ENCODE results near the gene PHLDA3. TPM values are rescaled to one million over a fixed set of nuclear protein-coding genes. Genes with fewer than 3 reads are reported as not detected.

Gene PHLDA3
- total RNA-seq, 1 donor from 2014 or later = 9.2 TPM

DNA sequence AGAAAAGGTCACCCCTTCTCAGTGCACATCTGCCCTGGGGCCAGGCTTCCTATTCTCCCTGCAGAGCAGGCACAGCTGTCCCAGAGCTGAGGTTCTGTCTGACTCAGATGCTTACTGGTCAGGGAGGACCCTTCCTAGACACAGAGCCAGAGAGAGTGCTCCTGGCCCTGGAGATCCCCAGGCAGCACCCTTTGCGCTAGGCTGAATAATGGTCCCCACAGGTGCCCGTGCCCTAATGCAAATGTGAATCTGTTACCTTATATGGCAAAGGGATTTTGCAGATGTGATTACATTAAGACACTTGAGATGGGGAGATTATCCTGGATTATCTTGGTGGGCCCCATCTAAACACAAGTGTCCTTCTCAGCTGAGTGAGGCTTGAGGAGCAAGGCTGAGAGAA lies 44.8 kb downstream of the PHLDA3 start:
- H3K4me1 Mint-ChIP-seq (ENCODE audit: low read depth) = peaks cover 3% of the 10 kb centered on the region
- H3K9me3 Mint-ChIP-seq = no peaks in the 10 kb centered on the region
- intact Hi-C loops (cut with micrococcal nuclease) = no loop called here
- DNase-seq (ENCODE audit: low spot score) = no peak
- no peak overlapping the region for H3K4me3 Mint-ChIP-seq (ENCODE audit: low read depth)
- peaks cover 4% of the 10 kb centered on the region for H3K27me3 Mint-ChIP-seq (ENCODE audit: low read depth)
- no peaks in the 10 kb centered on the region for H3K36me3 Mint-ChIP-seq (ENCODE audit: low read depth)
- H3K27ac Mint-ChIP-seq = no peak overlapping the region

DNA sequence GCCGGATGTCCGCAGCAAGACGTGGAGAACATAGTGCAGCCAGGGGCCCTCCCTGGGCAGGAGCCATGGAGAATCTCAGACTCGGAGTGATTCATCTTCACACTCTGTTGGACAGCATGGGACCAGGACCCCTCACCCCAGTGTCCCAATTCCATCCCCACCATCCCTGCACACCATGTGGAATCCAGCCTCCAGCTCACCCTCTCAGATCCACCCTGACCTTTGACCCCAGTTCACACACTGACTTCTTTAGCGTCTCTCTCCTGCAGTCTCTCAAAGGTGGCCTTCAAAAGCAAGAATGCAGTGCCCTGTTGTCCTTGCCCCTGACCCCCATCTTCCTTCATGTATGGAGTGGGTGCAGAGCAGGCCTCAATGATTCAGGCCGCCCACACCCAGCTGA lies 45.3 kb downstream of the PHLDA3 start:
- H3K4me3 Mint-ChIP-seq (ENCODE audit: low read depth) = no peak overlapping the region
- H3K27ac Mint-ChIP-seq = no peak overlapping the region
- peaks cover 3% of the 10 kb centered on the region for H3K4me1 Mint-ChIP-seq (ENCODE audit: low read depth)
- DNase-seq (ENCODE audit: low spot score) = no peak
- no peaks in the 10 kb centered on the region for H3K36me3 Mint-ChIP-seq (ENCODE audit: low read depth)
- H3K27me3 Mint-ChIP-seq (ENCODE audit: low read depth) = peaks cover 4% of the 10 kb centered on the region
- intact Hi-C loops (cut with micrococcal nuclease) = no loop called here
- no peaks in the 10 kb centered on the region for H3K9me3 Mint-ChIP-seq

DNA sequence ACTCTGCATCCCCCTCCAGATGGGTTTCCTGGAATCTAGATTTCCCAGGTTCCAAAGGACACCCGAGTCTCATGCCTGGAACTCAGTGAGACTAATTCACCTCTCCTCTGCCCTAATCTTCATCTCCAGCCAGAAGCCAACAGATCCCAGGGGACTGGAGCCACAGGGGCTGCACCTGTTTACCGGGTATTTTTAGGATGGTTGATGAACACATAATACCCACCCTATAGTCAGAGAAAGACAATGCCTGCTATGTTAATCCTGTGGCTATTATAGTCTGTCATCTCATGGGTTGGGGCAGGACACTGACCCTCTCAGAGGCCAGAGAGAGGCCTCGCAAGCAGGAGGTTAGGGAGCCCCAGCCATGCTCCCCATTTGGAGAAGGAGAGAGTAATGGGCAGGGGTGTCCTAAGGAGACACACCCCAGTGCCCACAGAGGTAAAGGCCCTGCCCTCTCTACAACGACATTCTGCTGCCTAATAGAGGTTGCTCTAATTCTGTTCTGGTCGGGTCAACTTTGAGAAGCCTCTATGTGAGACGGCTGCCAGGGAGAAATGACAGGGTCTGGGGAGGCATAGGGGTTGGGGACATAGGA lies 46.5 kb downstream of the PHLDA3 start:
- Mint-ChIP-seq H3K27ac (no peak overlapping the region), H3K4me1 (ENCODE audit: low read depth) (peaks cover 3% of the 10 kb centered on the region), H3K27me3 (ENCODE audit: low read depth) (peaks cover 2% of the 10 kb centered on the region), H3K9me3 (no peaks in the 10 kb centered on the region), H3K4me3 (ENCODE audit: low read depth) (no peak overlapping the region), H3K36me3 (ENCODE audit: low read depth) (no peaks in the 10 kb centered on the region)
- DNase-seq (ENCODE audit: low spot score) = no peak
- intact Hi-C loops (cut with micrococcal nuclease) = no loop called here

DNA sequence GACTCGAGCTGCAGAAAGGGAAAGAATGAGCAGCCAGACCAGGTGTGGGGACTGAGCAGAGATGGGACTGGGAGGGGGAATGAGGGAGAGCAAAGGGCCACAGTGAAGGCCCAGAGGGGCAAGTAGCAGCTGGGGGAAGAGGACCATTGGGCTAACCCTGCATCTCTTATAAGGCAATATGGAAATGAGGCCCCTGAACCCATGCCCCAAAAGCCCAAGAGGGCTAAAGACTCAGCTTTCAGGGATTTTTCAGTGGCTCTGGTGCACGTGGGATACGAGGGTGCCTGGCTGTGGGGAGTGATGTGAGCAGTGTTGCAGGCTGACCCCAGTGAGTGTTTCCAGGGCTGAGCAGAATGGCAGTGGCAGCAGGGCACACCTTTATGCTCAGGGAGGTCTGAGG lies 47.0 kb downstream of the PHLDA3 start:
- intact Hi-C loops (cut with micrococcal nuclease) = no loop called here
- Mint-ChIP-seq H3K27ac (no peak overlapping the region), H3K4me3 (ENCODE audit: low read depth) (no peak overlapping the region), H3K36me3 (ENCODE audit: low read depth) (no peaks in the 10 kb centered on the region), H3K27me3 (ENCODE audit: low read depth) (peaks cover 2% of the 10 kb centered on the region), H3K9me3 (no peaks in the 10 kb centered on the region), H3K4me1 (ENCODE audit: low read depth) (peaks cover 3% of the 10 kb centered on the region)
- DNase-seq (ENCODE audit: low spot score) = no peak

DNA sequence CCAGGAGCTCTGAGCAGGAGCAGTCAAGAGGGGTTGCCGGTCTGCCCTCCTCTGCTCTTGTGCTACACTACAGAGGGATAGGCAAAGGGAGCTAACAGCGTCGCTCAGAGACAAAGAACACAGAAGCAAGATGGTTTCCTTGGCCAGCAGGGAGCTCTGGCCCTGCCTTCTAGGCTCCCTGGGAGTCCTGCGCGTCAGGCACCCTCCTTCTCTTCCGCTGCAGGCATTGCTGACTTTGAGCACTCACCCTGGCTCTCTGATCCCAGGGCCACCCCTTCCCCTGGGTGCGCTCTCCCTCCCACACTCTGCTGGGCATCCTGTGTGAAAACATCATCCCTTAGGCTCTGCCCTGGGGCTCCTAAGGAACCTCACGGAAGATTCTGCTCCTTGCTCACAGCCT lies 47.9 kb downstream of the PHLDA3 start:
- intact Hi-C loops (cut with micrococcal nuclease) = no loop called here
- H3K36me3 Mint-ChIP-seq (ENCODE audit: low read depth) = no peaks in the 10 kb centered on the region
- H3K27me3 Mint-ChIP-seq (ENCODE audit: low read depth) = peaks cover 1% of the 10 kb centered on the region
- H3K4me3 Mint-ChIP-seq (ENCODE audit: low read depth) = no peak overlapping the region
- no peaks in the 10 kb centered on the region for H3K9me3 Mint-ChIP-seq
- no peaks in the 10 kb centered on the region for H3K4me1 Mint-ChIP-seq (ENCODE audit: low read depth)
- no peak for DNase-seq (ENCODE audit: low spot score)
- no peak overlapping the region for H3K27ac Mint-ChIP-seq

DNA sequence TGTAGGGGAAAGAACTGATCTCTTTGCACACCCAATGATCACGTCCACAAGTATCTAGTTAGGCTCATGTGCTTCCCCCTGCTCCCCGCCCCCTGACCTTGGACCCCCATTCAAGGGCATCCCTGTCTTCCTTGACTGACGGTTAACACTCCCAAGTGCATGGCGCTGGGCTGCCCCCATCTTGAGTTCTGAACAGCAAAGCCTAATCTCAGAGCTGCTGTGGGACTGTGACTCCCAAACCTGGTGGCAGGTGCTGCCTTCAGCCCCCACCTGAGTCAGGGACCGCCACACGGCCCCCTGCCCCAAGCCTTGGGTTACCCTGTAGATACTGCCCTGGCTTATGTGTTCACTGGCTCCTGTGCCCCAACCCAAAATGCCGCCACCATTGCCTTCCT lies 48.4 kb downstream of the PHLDA3 start:
- DNase-seq (ENCODE audit: low spot score) = no peak
- H3K36me3 Mint-ChIP-seq (ENCODE audit: low read depth) = no peaks in the 10 kb centered on the region
- no peaks in the 10 kb centered on the region for H3K4me1 Mint-ChIP-seq (ENCODE audit: low read depth)
- H3K4me3 Mint-ChIP-seq (ENCODE audit: low read depth) = no peak overlapping the region
- intact Hi-C loops (cut with micrococcal nuclease) = no loop called here
- H3K9me3 Mint-ChIP-seq = no peaks in the 10 kb centered on the region
- no peaks in the 10 kb centered on the region for H3K27me3 Mint-ChIP-seq (ENCODE audit: low read depth)
- H3K27ac Mint-ChIP-seq = no peak overlapping the region

DNA sequence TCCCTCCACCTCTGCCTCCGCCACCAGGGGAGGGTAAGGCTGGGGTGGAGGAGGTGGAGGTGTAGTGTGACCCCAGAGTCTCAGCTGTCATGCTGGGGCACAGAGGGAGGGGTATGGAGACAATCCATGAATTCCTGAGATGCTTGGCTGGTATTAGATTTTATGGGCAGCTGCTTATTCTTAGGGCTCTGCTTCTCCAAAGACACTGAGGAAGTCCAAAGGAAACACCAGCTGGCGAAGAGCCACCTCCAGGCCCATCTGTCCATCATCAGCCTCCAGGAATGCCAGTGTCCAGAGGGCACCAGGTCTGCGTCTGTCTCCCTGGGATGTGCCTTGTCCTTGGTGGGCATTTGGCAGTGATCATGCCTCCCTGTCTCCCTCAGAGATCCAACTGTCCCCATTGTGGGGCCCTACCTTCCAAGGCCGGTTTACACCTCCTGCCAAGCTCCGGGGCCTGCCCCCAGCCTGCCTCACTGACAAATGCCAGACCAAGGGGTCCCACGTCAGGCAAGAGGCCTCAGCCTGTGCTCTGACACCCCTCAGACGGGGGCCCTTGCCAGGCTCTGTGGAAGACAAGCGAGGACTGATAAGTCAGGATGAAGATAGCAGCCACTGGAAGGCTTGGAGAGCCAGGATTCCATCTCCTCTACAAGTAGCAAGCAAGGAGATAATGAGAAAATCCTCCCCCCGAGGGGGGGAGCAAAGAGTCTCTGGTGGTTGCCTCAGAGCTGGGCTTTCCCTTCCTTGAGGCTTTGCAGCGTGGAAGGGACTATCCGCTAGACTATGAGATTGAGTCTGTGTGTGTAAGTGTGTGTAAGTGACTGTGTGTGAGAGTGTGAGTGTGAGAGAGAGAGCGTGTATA lies 49.0 kb downstream of the PHLDA3 start:
- no peak overlapping the region for H3K4me3 Mint-ChIP-seq (ENCODE audit: low read depth)

DNA sequence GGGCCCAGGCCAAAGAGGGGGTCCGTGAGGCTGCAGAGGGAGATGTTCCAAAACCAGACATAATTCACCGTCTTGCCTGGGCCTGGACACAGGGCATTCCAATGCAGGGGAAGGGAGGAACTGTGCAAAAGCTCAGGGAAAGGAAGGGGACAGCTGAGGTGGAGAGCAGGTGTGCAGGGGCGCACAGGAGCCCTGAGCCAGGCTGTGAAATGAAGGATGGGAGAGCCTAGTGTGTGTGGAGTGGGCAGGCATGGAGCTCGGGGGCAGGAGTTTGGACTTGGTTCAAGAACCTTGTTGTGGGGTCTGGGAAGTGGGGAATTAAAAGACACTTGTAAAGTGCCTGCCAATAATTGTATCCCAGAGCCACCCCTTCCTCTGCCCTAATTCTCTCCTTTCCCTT lies 49.7 kb downstream of the PHLDA3 start:
- H3K27ac Mint-ChIP-seq = no peak overlapping the region
- no peak overlapping the region for H3K4me3 Mint-ChIP-seq (ENCODE audit: low read depth)
- H3K36me3 Mint-ChIP-seq (ENCODE audit: low read depth) = no peaks in the 10 kb centered on the region
- no peaks in the 10 kb centered on the region for H3K4me1 Mint-ChIP-seq (ENCODE audit: low read depth)
- intact Hi-C loops (cut with micrococcal nuclease) = no loop called here
- DNase-seq (ENCODE audit: low spot score) = no peak
- no peaks in the 10 kb centered on the region for H3K9me3 Mint-ChIP-seq
- no peaks in the 10 kb centered on the region for H3K27me3 Mint-ChIP-seq (ENCODE audit: low read depth)

More for the DNA sequence above, 49.0 kb downstream of the PHLDA3 start:
- H3K4me1 Mint-ChIP-seq (ENCODE audit: low read depth) = no peaks in the 10 kb centered on the region
- H3K27me3 Mint-ChIP-seq (ENCODE audit: low read depth) = no peaks in the 10 kb centered on the region
- DNase-seq (ENCODE audit: low spot score) = no peak
- no peaks in the 10 kb centered on the region for H3K36me3 Mint-ChIP-seq (ENCODE audit: low read depth)
- no peaks in the 10 kb centered on the region for H3K9me3 Mint-ChIP-seq
- no peak overlapping the region for H3K27ac Mint-ChIP-seq
- intact Hi-C loops (cut with micrococcal nuclease) = no loop called here

DNA sequence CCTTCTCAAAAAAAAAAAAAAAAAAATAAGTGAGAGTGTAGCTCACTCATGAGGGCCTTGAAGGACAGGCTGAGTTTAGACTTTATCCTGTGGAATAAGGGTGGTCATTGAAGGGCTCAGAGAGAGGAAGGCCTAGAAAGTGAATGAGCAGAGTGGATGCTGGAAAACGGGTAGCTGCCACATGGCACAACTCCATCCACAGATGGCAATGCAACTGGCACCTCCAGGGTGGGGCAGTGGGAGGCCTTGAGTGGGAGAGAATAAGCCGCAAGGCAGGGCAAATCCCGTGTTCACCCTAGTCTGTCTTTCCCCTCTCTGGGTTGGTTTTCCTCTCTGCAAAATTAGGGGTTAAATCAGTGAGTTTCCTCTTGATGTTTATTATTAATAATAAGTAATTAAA lies 50.5 kb downstream of the PHLDA3 start:
- intact Hi-C loops (cut with micrococcal nuclease) = no loop called here

More for the DNA sequence above, 50.5 kb downstream of the PHLDA3 start:
- Mint-ChIP-seq H3K9me3 (no peaks in the 10 kb centered on the region), H3K4me3 (ENCODE audit: low read depth) (no peak overlapping the region), H3K27me3 (ENCODE audit: low read depth) (no peaks in the 10 kb centered on the region), H3K36me3 (ENCODE audit: low read depth) (no peaks in the 10 kb centered on the region), H3K4me1 (ENCODE audit: low read depth) (no peaks in the 10 kb centered on the region), H3K27ac (no peak overlapping the region)
- DNase-seq (ENCODE audit: low spot score) = no peak

Other genes with a start within 250 kb of the PHLDA3 start
- gene PKP1, start 185.7 kb downstream of the PHLDA3 start, total RNA-seq = not detected in 2 replicates
- not detected in 2 replicates for gene TNNT2, start 91.5 kb downstream of the PHLDA3 start, total RNA-seq
- not detected in 2 replicates for gene LAD1, start 69.9 kb downstream of the PHLDA3 start, total RNA-seq
- gene TNNI1, start 47.5 kb downstream of the PHLDA3 start, total RNA-seq = not detected in 2 replicates
- 61.4 and 62.9 TPM in 2 replicates for gene CSRP1, start 37.9 kb upstream of the PHLDA3 start, total RNA-seq
- gene NAV1, start 69.9 kb upstream of the PHLDA3 start, total RNA-seq = 1.3 and 1.6 TPM in 2 replicates